GM19468 (cell line): ENCODE results near the gene APOC1.
"Not testable (repeated sequence)": the region's sequence is repeated elsewhere in the genome, so short reads cannot be mapped to it uniquely, and the experiment has no call there.

ENCODE experiments used
- ATAC-seq: cut with Tn5 transposase; IDR thresholded peaks from one replicate; pipeline ENCODE4 v1.9.1; 2021; ENCODE audit warnings: mild to moderate bottlenecking, moderate library complexity, moderate number of reproducible peaks; ENCODE audit not compliant: unreplicated experiment; ENCODE audit errors: extremely low read depth

Gene APOC1

GRCh38 chr19:44888335-44888734 is 26.1 kb upstream of the APOC1 start:
- ATAC-seq: not testable (repeated sequence)

- ATAC-seq: no peak
Observed at GRCh38 chr19:44889830-44890365, 24.5 kb upstream of the APOC1 start.

GRCh38 chr19:44890366-44891015 is 23.9 kb upstream of the APOC1 start:
- ATAC-seq: peak; percentile 65

GRCh38 chr19:44891016-44891882 is 23.2 kb upstream of the APOC1 start, which contains the start of gene TOMM40:
TSS of gene TOMM40 (plus strand) at chr19:44891254. CDS start at chr19:44891416, 162 bp downstream.
- no peak for ATAC-seq

GRCh38 chr19:44892932-44893331 is 21.5 kb upstream of the APOC1 start:
- no peak for ATAC-seq

- no peak for ATAC-seq
Observed at GRCh38 chr19:44893332-44894051, 20.9 kb upstream of the APOC1 start.

- ATAC-seq: no peak
Observed at GRCh38 chr19:44894052-44894400, 20.4 kb upstream of the APOC1 start.

- no peak for ATAC-seq
Observed at GRCh38 chr19:44894946-44895345, 19.5 kb upstream of the APOC1 start.

- ATAC-seq: no peak
Observed at GRCh38 chr19:44897835-44898234, 16.6 kb upstream of the APOC1 start.

GRCh38 chr19:44900328-44901244 is 13.8 kb upstream of the APOC1 start:
- no peak for ATAC-seq

GRCh38 chr19:44903216-44903601 is 11.2 kb upstream of the APOC1 start:
- no peak for ATAC-seq

- no peak for ATAC-seq
Observed at GRCh38 chr19:44903602-44904425, 10.6 kb upstream of the APOC1 start.

- no peak for ATAC-seq
Observed at GRCh38 chr19:44904426-44904994, 9.9 kb upstream of the APOC1 start.

GRCh38 chr19:44905437-44906160 is 8.8 kb upstream of the APOC1 start, which contains the start of gene APOE:
TSS of gene APOE (plus strand) at chr19:44905796. CDS start at chr19:44906625, 829 bp downstream.
- ATAC-seq: no peak

GRCh38 chr19:44907613-44908012 is 6.8 kb upstream of the APOC1 start:
- no peak for ATAC-seq

GRCh38 chr19:44908074-44908835 is 6.2 kb upstream of the APOC1 start:
- no peak for ATAC-seq

GRCh38 chr19:44908836-44909261 is 5.6 kb upstream of the APOC1 start:
- ATAC-seq: no peak
